A673 (cell line): ENCODE data around the gene LRP1. TPM values are rescaled to one million over a fixed set of nuclear protein-coding genes. Genes with fewer than 3 reads are reported as not detected.

ENCODE experiments used
- BruUV-seq: library from RNA; stranded (reverse); fragments of 400-500 nt; replicated peaks from 2 replicates; lab custom pipeline; 2021; lab: Mats Ljungman, UMichigan
- CTCF ChIA-PET: fragments of 300-600 bp; sonication (Branson Sonifier 250); formaldehyde crosslinking; loops from one replicate; lab custom pipeline; 2022; ENCODE audit warnings: antibody characterized with exemption; lab: Charles Lee
- POLR2A ChIA-PET: fragments of 300-600 bp; sonication (Branson Sonifier 250); formaldehyde crosslinking; loops from one replicate; lab custom pipeline; 2022; ENCODE audit warnings: antibody characterized with exemption; ENCODE audit not compliant: low non-redundant PET; lab: Charles Lee
- DNase-seq: peaks from one replicate; pipeline ENCODE4 v3.0.0-alpha.2; 2015; ENCODE audit warnings: low spot score
- H3K27ac ChIP-seq: fragments of 200-600 bp; sonication (generic); 2 replicates; pipeline ENCODE4 v1.5.1; 2016; ENCODE audit warnings: mixed run types, low read depth, mild to moderate bottlenecking, mixed read lengths, antibody characterized with exemption, low read length; ENCODE audit not compliant: poor library complexity, severe bottlenecking
- H3K27me3 ChIP-seq: fragments of 200-600 bp; sonication (generic); replicated peaks from 2 replicates; pipeline ENCODE4 v1.6.1; 2017; ENCODE audit warnings: mixed run types, low read depth, mild to moderate bottlenecking, mixed read lengths, antibody characterized with exemption, low read length; ENCODE audit not compliant: insufficient read depth, poor library complexity
- H3K36me3 ChIP-seq: fragments of 200-600 bp; sonication (generic); 2 replicates; pipeline ENCODE4 v1.6.1; 2016; ENCODE audit warnings: mixed run types, mild to moderate bottlenecking, mixed read lengths, antibody characterized with exemption, low read length; ENCODE audit not compliant: insufficient read depth, poor library complexity, severe bottlenecking
- H3K4me1 ChIP-seq: fragments of 200-600 bp; sonication (generic); 2 replicates; pipeline ENCODE4 v1.6.1; 2017; ENCODE audit warnings: mixed run types, mild to moderate bottlenecking, mixed read lengths, antibody characterized with exemption, low read length; ENCODE audit not compliant: insufficient read depth, poor library complexity, severe bottlenecking
- H3K4me3 ChIP-seq: fragments of 200-600 bp; sonication (generic); 2 replicates; pipeline ENCODE4 v1.5.1; 2016; ENCODE audit warnings: low read depth, mixed run types, mild to moderate bottlenecking, mixed read lengths, low read length; ENCODE audit not compliant: poor library complexity, severe bottlenecking
- H3K9me3 ChIP-seq: fragments of 200-600 bp; sonication (generic); 2 replicates; pipeline ENCODE4 v1.6.1; 2016; ENCODE audit warnings: mixed run types, low read depth, mild to moderate bottlenecking, mixed read lengths, antibody characterized with exemption, low read length; ENCODE audit not compliant: poor library complexity, severe bottlenecking
- CTCF ChIP-seq: fragments of 300-800, 200-600 bp; sonication (generic); conservative IDR thresholded peaks from 2 replicates; pipeline ENCODE4 v1.5.1; 2017; ENCODE audit warnings: low read depth, mild to moderate bottlenecking, antibody characterized with exemption, low read length, moderate library complexity, mixed read lengths
- EZH2 ChIP-seq: fragments of 200-600 bp; sonication (generic); IDR thresholded peaks from 2 replicates; pipeline ENCODE4 v1.6.1; 2017; ENCODE audit warnings: borderline replicate concordance, low read depth, mild to moderate bottlenecking, mixed read lengths, antibody characterized with exemption, low read length; ENCODE audit not compliant: poor library complexity, severe bottlenecking
- intact Hi-C: fragments of 100-400 bp; cut with micrococcal nuclease; formaldehyde crosslinking; loops from one replicate; pipeline ENCODE4 v1.10.0; 2022; ENCODE audit not compliant: unreplicated experiment
- total RNA-seq: library from RNA; stranded (reverse); gene quantifications from 2 replicates; pipeline ENCODE4 v1.2.3, GENCODE V29; 2021

LRP1 gene
- total RNA-seq, 1 experiment from 2014 or later = 31.0 TPM

- Histone ChIP-seq H3K4me3 (peak overlapping the region; percentile 93), H3K27ac (peak overlapping the region; percentile 75), H3K9me3 (no peaks in the 10 kb centered on the region), H3K4me1 (peaks cover 49% of the 10 kb centered on the region), H3K27me3 (no peaks in the 10 kb centered on the region), H3K36me3 (peaks cover 65% of the 10 kb centered on the region)
- POLR2A ChIA-PET = interaction anchor here (0.5 to 1.4 kb wide), 3 partner anchors 13 to 366 kb away, joined by 3 to 7 read pairs (median 3); no protein-coding TSS in a partner anchor
- CTCF ChIA-PET = interaction anchor here (1.5 to 3.1 kb wide), 2 partner anchors 23 to 456 kb away, joined by 3 to 23 read pairs; no protein-coding TSS in a partner anchor
- no TSS peak for BruUV-seq
- TF ChIP-seq EZH2 (no peak), CTCF (no peak)
- intact Hi-C loops = no loop called here
- DNase-seq = no peak
Measured at GRCh38 chr12:57092876-57093414, 35.3 kb upstream of the LRP1 start.

- TF ChIP-seq EZH2 = no peak
- peak; percentile 70 for TF ChIP-seq CTCF
- DNase-seq = peak; percentile 94
- no peaks in the 10 kb centered on the region for H3K27me3 ChIP-seq
- H3K9me3 ChIP-seq = no peaks in the 10 kb centered on the region
- TSS peak; percentile 58 for BruUV-seq
- peaks cover 68% of the 10 kb centered on the region for H3K36me3 ChIP-seq
- POLR2A ChIA-PET = interaction anchor here (0.5 to 0.7 kb wide), 4 partner anchors 16 to 365 kb away, joined by 3 to 9 read pairs (median 7); partner anchors contain the start of gene STAT6
- intact Hi-C loops = loop anchor here (2.0 kb wide), 1 partner anchor 17 kb away; the partner anchor contains the start of gene STAT6
- H3K27ac ChIP-seq = peak overlapping the region; percentile 91
- H3K4me1 ChIP-seq = peaks cover 45% of the 10 kb centered on the region
- peak overlapping the region; percentile 2 for H3K4me3 ChIP-seq
- CTCF ChIA-PET = interaction anchor here (0.5 to 3.1 kb wide), 8 partner anchors 15 to 882 kb away, joined by 3 to 23 read pairs (median 4); partner anchors contain the start of genes NEMP1 and STAT6
Measured at GRCh38 chr12:57093415-57094207, 34.7 kb upstream of the LRP1 start.
